K562 (cell line): Measurements from ENCODE around the gene LMF2. TPM values are rescaled to one million over a fixed set of nuclear protein-coding genes. Genes with fewer than 3 reads are reported as not detected.

Source experiments
- CCNT2 ChIP-seq: IDR thresholded peaks from 2 replicates; pipeline ENCODE4 v1.6.1; 2011; ENCODE audit warnings: borderline replicate concordance, low read depth, mild to moderate bottlenecking, moderate library complexity, mixed read lengths, low read length; ENCODE audit not compliant: insufficient read length; ENCODE audit errors: extremely low read depth
- E2F8 ChIP-seq: fragments of 450-650 bp; IDR thresholded peaks from 2 replicates; pipeline ENCODE4 v1.7.1; 2018; ENCODE audit warnings: mild to moderate bottlenecking, low read depth; ENCODE audit not compliant: partially characterized antibody
- EP400 ChIP-seq: fragments of 450-650 bp; IDR thresholded peaks from 2 replicates; pipeline ENCODE4 v1.6.1; 2017; ENCODE audit warnings: antibody characterized with exemption, mild to moderate bottlenecking, moderate library complexity
- ETV6 ChIP-seq, 3 experiments: fragments of 150-350 bp in 1 of 3; sonication (generic) in 1 of 3; formaldehyde crosslinking in 1 of 3; IDR thresholded peaks; 2 replicates each; pipeline versions ENCODE4 v1.6.1 to v1.8.0; 2014 to 2022; ENCODE audit warnings: borderline replicate concordance in 2 of 3, low read depth in 2 of 3, antibody characterized with exemption in 1 of 3, low read length in 1 of 3, mild to moderate bottlenecking in 1 of 3, missing genetic modification reagents in 1 of 3
- HNRNPH1 ChIP-seq: fragments of 200-400 bp; formaldehyde crosslinking; optimal IDR thresholded peaks from 2 replicates; pipeline ENCODE3; 2017; ENCODE audit warnings: low read depth, mild to moderate bottlenecking, low read length, moderate library complexity
- LARP7 ChIP-seq: fragments of 450-650 bp; IDR thresholded peaks from 2 replicates; pipeline ENCODE4 v1.6.1; 2016
- MXI1 ChIP-seq: IDR thresholded peaks from 2 replicates; pipeline ENCODE4 v1.6.1; 2011; ENCODE audit warnings: low read depth, mild to moderate bottlenecking, improper control_type of control experiment, low read length
- SLC30A9 ChIP-seq: fragments of 250-450 bp; sonication (Bioruptor Pico); IDR thresholded peaks from 2 replicates; pipeline ENCODE4 v1.8.0; 2022; ENCODE audit warnings: mild to moderate bottlenecking, moderate library complexity
- SP1 ChIP-seq: sonication (generic); formaldehyde crosslinking; IDR thresholded peaks from 2 replicates; pipeline ENCODE4 v1.8.1; 2022; ENCODE audit warnings: mild to moderate bottlenecking, missing genetic modification reagents
- TAF7 ChIP-seq: fragments of 450-650 bp; IDR thresholded peaks from 2 replicates; pipeline ENCODE4 v1.6.1; 2016; ENCODE audit warnings: missing genetic modification characterization, missing compliant biosample characterization
- TBL1XR1 ChIP-seq, 2 experiments: IDR thresholded peaks; 2 replicates each; pipeline ENCODE4 v1.6.1; 2012; ENCODE audit warnings: improper control_type of control experiment in 2 of 2, low read length in 2 of 2, mild to moderate bottlenecking in 1 of 2
- ZBTB40 ChIP-seq, 2 experiments: fragments of 450-650 bp in 1 of 2; sonication (generic) in 1 of 2; formaldehyde crosslinking in 1 of 2; IDR thresholded peaks; 2 replicates each; pipeline versions ENCODE4 v1.7.1 to v1.9.0; 2016 to 2022; ENCODE audit warnings: inconsistent platforms in 1 of 2, mild to moderate bottlenecking in 1 of 2, missing genetic modification reagents in 1 of 2
- ZNF282 ChIP-seq: sonication (generic); formaldehyde crosslinking; IDR thresholded peaks from 2 replicates; pipeline ENCODE4 v1.8.1; 2023; ENCODE audit warnings: missing genetic modification reagents
- ZSCAN32 ChIP-seq: fragments of 450-650 bp; formaldehyde crosslinking; IDR thresholded peaks from 2 replicates; pipeline ENCODE4 v1.4.0; 2020; ENCODE audit warnings: mild to moderate bottlenecking, moderate library complexity
- polyA plus RNA-seq, 8 experiments: library from polyadenylated mRNA; depleted of rRNA in 4 of 8; stranded (reverse) in 5 of 8; unstranded in 3 of 8; fragments of >200 nt; fragmentation: Nextera tagmentation in 2 of 8; fragmentation: Illumina TruSeq in 1 of 8; extraction: Ambion mirVana in 2 of 8; extraction: Trizol in 1 of 8; gene quantifications; 2 replicates each; pipeline versions ENCODE4 v1.2.1 to v1.2.3, GENCODE V29; 2011 to 2014; ENCODE audit warnings: inconsistent platforms in 1 of 8, missing spikeins in 1 of 8
- total RNA-seq, 7 experiments: library from RNA; depleted of rRNA in 6 of 7; stranded (reverse); fragments of >200 nt in 6 of 7; fragmentation: Illumina TruSeq in 2 of 7; extraction: Trizol in 2 of 7; gene quantifications; 2 replicates each; pipeline versions ENCODE4 v1.2.1 to v1.2.3, GENCODE V29; 2011 to 2021; ENCODE audit warnings: low replicate concordance in 1 of 7

The LMF2 gene
- total and polyA plus RNA-seq, 9 of the 15 experiments (the other 6 are each of a cell fraction or from before 2014, with no cell fraction given), result 0.08 to 37.1 (median 7.6) TPM

GRCh38 chr22:50507991-50508884, 736 bp upstream of the LMF2 start, which contains the start of gene NCAPH2 (continued):
- TF ChIP-seq HNRNPH1 (no peak), ETV6 (IDR thresholded peaks at IDR 0.05; ENCODE audit: borderline replicate concordance in 1 of 2, low read depth in 2 of 2, low read length in 1 of 2) (no peak), ETV6 (CRISPR knock-in tag; IDR thresholded peaks at IDR 0.05; ENCODE audit: borderline replicate concordance) (0 out of 2 replicates have a peak, but pooled peaks have one; percentile 23), ZNF282 (CRISPR knock-in tag) (no peak), SLC30A9 (CRISPR knock-in tag) (no peak), ZSCAN32 (CRISPR knock-in tag) (no peak), CCNT2 (no peak), ZBTB40 (IDR thresholded peaks at IDR 0.05) (peak; percentile 68), ZBTB40 (CRISPR knock-in tag; IDR thresholded peaks at IDR 0.05) (no peak), TAF7 (tag) (peak; percentile 88), EP400 (peak; percentile 90), TBL1XR1 (IDR thresholded peaks at IDR 0.05; ENCODE audit: low read length in 2 of 2) (peak in 1 of 2 experiments; percentile 67; a peak in 1 of 4 replicates), SP1 (peak; percentile 64), LARP7 (no peak), E2F8 (peak; percentile 89), MXI1 (no peak)
